OCI-LY1 (cell line): Measurements from ENCODE around the gene NFIX.

ENCODE experiments used
- H2AFZ ChIP-seq: fragments of 200-600 bp; sonication (generic), shearing (Covaris generic); 2 replicates; pipeline ENCODE4 v1.6.0; 2014; ENCODE audit warnings: antibody characterized with exemption, mild to moderate bottlenecking, low read length
- H3F3A ChIP-seq: fragments of 200-600 bp; sonication (generic), shearing (Covaris generic); 2 replicates; pipeline ENCODE4 v1.6.0; 2014; ENCODE audit warnings: mild to moderate bottlenecking, antibody characterized with exemption, low read length, moderate library complexity; ENCODE audit not compliant: insufficient read depth
- H3K27ac ChIP-seq: fragments of 200-600 bp; sonication (generic); 2 replicates; pipeline ENCODE4 v1.5.1; 2014; ENCODE audit warnings: low read length, mixed run types, mild to moderate bottlenecking, low read depth; ENCODE audit not compliant: poor library complexity, severe bottlenecking
- H3K27me3 ChIP-seq: fragments of 200-600 bp; sonication (generic); 2 replicates; pipeline ENCODE4 v1.6.0; 2014; ENCODE audit warnings: antibody characterized with exemption, mild to moderate bottlenecking, low read length, moderate library complexity; ENCODE audit not compliant: insufficient read depth
- H3K36me3 ChIP-seq: fragments of 200-600 bp; sonication (generic); 2 replicates; pipeline ENCODE4 v1.6.1; 2014; ENCODE audit warnings: mild to moderate bottlenecking, antibody characterized with exemption, low read length, moderate library complexity, mixed read lengths; ENCODE audit not compliant: insufficient read depth
- H3K4me1 ChIP-seq: fragments of 200-600 bp; sonication (generic); 2 replicates; pipeline ENCODE4 v1.5.1; 2014; ENCODE audit warnings: mild to moderate bottlenecking, low read length, moderate library complexity; ENCODE audit not compliant: insufficient read depth, severe bottlenecking
- H3K4me2 ChIP-seq: fragments of 200-600 bp; sonication (generic), shearing (Covaris generic); 2 replicates; pipeline ENCODE4 v1.6.1; 2014; ENCODE audit warnings: low read length
- H3K4me3 ChIP-seq: fragments of 200-600 bp; sonication (generic); 2 replicates; pipeline ENCODE4 v1.5.1; 2014; ENCODE audit warnings: low read length, low read depth, mild to moderate bottlenecking, mixed read lengths; ENCODE audit not compliant: poor library complexity, severe bottlenecking
- H3K79me2 ChIP-seq: fragments of 200-600 bp; shearing (Covaris generic); 2 replicates; pipeline ENCODE4 v1.6.1; 2016; ENCODE audit warnings: mixed run types, low read length, mixed read lengths; ENCODE audit not compliant: insufficient read depth
- H3K9ac ChIP-seq: fragments of 200-600 bp; sonication (generic), shearing (Covaris generic); 2 replicates; pipeline ENCODE4 v1.6.1; 2014; ENCODE audit warnings: mild to moderate bottlenecking, low read length, mixed read lengths
- H3K9me2 ChIP-seq: fragments of 200-600 bp; sonication (generic), shearing (Covaris generic); 2 replicates; pipeline ENCODE4 v1.6.1; 2014; ENCODE audit warnings: low read depth, mild to moderate bottlenecking, low read length, mixed read lengths
- H3K9me3 ChIP-seq: fragments of 200-600 bp; shearing (Covaris generic); 2 replicates; pipeline ENCODE4 v1.6.1; 2014; ENCODE audit warnings: low read length, mixed read lengths
- H4K20me1 ChIP-seq: fragments of 200-600 bp; sonication (generic), shearing (Covaris generic); 2 replicates; pipeline ENCODE4 v1.6.0; 2016; ENCODE audit warnings: mild to moderate bottlenecking, low read length; ENCODE audit not compliant: insufficient read depth
- EZH2 ChIP-seq: fragments of 200-600 bp; sonication (generic), shearing (Covaris generic); IDR thresholded peaks from 2 replicates; pipeline ENCODE4 v1.8.0; 2017; ENCODE audit warnings: borderline replicate concordance, mixed run types, mild to moderate bottlenecking, antibody characterized with exemption, low read length, moderate library complexity, mixed read lengths
- TF ChIP-seq, protein P1 (sequence below): fragments of 200-600 bp; sonication (generic), shearing (Covaris generic); IDR thresholded peaks from 2 replicates; pipeline ENCODE4 v1.5.1; 2017; ENCODE audit warnings: mild to moderate bottlenecking, antibody characterized with exemption, low read length, moderate library complexity, mixed read lengths

The NFIX gene

GRCh38 chr19:13005253-13005652 lies 10.0 kb downstream of the NFIX start:
- no peak for TF ChIP-seq EZH2
- TF ChIP-seq, protein P1, sequence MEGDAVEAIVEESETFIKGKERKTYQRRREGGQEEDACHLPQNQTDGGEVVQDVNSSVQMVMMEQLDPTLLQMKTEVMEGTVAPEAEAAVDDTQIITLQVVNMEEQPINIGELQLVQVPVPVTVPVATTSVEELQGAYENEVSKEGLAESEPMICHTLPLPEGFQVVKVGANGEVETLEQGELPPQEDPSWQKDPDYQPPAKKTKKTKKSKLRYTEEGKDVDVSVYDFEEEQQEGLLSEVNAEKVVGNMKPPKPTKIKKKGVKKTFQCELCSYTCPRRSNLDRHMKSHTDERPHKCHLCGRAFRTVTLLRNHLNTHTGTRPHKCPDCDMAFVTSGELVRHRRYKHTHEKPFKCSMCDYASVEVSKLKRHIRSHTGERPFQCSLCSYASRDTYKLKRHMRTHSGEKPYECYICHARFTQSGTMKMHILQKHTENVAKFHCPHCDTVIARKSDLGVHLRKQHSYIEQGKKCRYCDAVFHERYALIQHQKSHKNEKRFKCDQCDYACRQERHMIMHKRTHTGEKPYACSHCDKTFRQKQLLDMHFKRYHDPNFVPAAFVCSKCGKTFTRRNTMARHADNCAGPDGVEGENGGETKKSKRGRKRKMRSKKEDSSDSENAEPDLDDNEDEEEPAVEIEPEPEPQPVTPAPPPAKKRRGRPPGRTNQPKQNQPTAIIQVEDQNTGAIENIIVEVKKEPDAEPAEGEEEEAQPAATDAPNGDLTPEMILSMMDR = no peak
- peaks cover 10% of the 10 kb centered on the region; the same call in 1 of the 2 replicates for H3K27me3 ChIP-seq
- no peaks in the 10 kb centered on the region for H3K79me2 ChIP-seq
- H3K9me3 ChIP-seq = no peaks in the 10 kb centered on the region
- no peaks in the 10 kb centered on the region for H4K20me1 ChIP-seq
- H3K36me3 ChIP-seq = no peaks in the 10 kb centered on the region
- no peaks in the 10 kb centered on the region for H3F3A ChIP-seq
- no peak overlapping the region for H3K9ac ChIP-seq
- H3K27ac ChIP-seq = no peak overlapping the region
- no peak overlapping the region for H3K4me3 ChIP-seq
- no peak overlapping the region for H2AFZ ChIP-seq
- no peaks in the 10 kb centered on the region for H3K4me1 ChIP-seq
- no peaks in the 10 kb centered on the region for H3K9me2 ChIP-seq
- no peak overlapping the region for H3K4me2 ChIP-seq

DNA sequence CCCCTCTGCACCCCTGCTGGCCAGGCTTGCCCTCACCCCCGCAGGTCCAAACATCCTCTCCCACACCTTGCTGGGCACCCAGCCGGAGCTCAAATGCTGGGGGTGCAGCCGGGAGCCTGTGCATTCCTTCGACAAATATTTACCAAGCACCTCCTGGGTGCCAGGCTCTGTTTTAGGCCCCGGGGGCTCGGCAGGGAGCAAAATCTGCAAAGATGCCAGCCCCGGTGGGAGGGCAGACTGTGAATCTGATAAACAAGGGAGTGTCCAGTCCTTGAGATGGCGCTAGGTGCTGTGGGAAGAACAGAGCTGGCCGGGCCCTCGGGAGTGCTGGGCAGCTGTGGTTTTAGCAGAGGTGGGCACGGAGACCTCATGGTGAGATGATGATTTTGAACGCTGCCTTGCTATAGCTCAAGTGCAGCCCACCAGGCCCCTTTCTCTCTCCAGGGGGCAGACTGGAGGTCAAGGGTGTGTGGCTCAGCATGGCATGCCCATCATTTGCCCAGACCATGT lies 10.6 kb downstream of the NFIX start:
- Histone ChIP-seq H3K9me2 (no peaks in the 10 kb centered on the region), H3K4me3 (no peak overlapping the region), H3K9me3 (no peaks in the 10 kb centered on the region), H3K4me2 (no peak overlapping the region), H3F3A (no peaks in the 10 kb centered on the region), H3K79me2 (no peaks in the 10 kb centered on the region), H4K20me1 (no peaks in the 10 kb centered on the region), H3K36me3 (no peaks in the 10 kb centered on the region), H2AFZ (no peak overlapping the region), H3K27me3 (peaks cover 14% of the 10 kb centered on the region; the same call in 1 of the 2 replicates), H3K27ac (no peak overlapping the region), H3K4me1 (no peaks in the 10 kb centered on the region), H3K9ac (no peak overlapping the region)
- TF ChIP-seq EZH2 = no peak
- TF ChIP-seq, protein P1 = no peak

DNA sequence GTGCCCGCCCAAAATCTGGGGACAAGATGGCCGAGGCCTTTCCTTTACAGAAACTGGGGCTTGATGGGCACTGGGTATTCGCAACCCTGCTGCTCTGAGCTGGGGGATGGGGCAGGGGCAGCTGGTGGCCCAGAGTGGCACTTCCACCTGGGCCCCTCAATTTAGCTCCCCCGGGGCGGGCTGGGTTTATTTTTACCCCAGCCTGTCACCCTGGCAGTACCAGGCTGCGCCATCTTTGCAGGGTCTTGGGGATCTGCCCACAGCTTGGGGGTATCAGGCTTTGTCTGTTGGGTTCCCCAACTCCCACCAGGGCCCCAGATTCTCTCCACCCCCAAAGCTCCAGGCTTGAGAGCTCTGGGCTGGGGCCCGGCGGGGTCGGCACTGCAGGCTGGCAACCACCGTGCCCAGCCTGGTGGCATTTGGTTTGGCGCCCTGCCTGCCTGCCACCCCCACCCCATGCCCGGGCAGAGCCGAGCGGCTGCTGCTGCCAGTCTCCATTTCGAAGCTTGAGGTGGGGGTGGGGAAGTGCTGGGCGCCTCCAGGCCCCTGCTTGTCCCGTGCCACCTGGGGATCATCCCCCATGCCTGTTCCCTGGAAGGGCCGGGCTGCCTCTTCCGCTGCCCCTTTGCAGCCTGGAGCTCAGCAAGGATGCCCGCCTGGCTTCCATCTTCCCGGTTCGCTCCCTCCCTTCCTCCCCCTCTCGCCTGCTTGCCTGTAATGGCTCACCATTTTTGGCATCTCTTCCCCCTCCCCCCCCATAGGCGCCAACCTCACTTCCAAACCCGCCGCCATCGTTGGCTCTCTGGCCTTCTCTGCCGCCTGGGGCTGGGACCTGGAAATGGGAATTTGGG lies 11.4 kb downstream of the NFIX start:
- Histone ChIP-seq H3K4me2 (no peak overlapping the region), H4K20me1 (no peaks in the 10 kb centered on the region), H3F3A (no peaks in the 10 kb centered on the region), H3K79me2 (no peaks in the 10 kb centered on the region), H2AFZ (no peak overlapping the region), H3K9me2 (no peaks in the 10 kb centered on the region), H3K4me3 (no peak overlapping the region), H3K27ac (no peak overlapping the region), H3K4me1 (no peaks in the 10 kb centered on the region), H3K27me3 (peaks cover 11% of the 10 kb centered on the region; the same call in 1 of the 2 replicates), H3K36me3 (no peaks in the 10 kb centered on the region), H3K9me3 (no peaks in the 10 kb centered on the region), H3K9ac (no peak overlapping the region)
- TF ChIP-seq, protein P1 = no peak
- TF ChIP-seq EZH2 = no peak
